ENCODE data around the gene NKX1-2.

NKX1-2 gene

DNA sequence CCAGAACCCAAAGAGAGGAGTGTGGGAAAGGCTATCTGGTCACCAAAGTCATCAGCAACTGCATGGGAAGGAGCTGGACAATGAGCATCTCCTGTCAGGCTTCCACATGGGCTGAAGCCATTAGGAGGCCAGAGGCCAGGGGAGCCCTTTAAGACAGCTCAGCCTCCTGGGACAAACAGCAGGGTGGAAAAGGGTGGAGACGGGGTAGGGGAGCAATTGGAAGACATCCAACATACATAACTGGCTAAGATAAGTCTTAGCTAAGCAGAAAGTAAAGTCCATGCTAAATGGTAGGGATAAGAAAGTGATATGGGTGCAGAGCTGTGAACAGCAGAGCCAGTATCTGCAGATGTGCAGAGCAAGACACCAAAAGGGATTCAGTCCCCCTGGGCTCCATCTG lies 29.6 kb downstream of the NKX1-2 start:
- peaks cover 20% of the 10 kb centered on the region for H3K4me1 Mint-ChIP-seq (ENCODE audit: low read depth)
- H3K27me3 Mint-ChIP-seq, result peaks cover 23% of the 10 kb centered on the region
- no peaks in the 10 kb centered on the region for H3K36me3 Mint-ChIP-seq (ENCODE audit: low read depth)
- no peak overlapping the region for H3K27ac Mint-ChIP-seq
- no peak overlapping the region for H3K4me3 Mint-ChIP-seq
- H3K9me3 Mint-ChIP-seq, result no peaks in the 10 kb centered on the region

- H3K27me3 Mint-ChIP-seq, result peaks cover 23% of the 10 kb centered on the region
- H3K27ac Mint-ChIP-seq, result peak overlapping the region; percentile 61
- H3K9me3 Mint-ChIP-seq, result no peaks in the 10 kb centered on the region
These were observed 30.2 kb downstream of the NKX1-2 start for GRCh38 chr10:124419635-124420034.

GRCh38 chr10:124418726-124419501 lies 30.9 kb downstream of the NKX1-2 start, which contains the start of gene OAT:
OAT (minus strand) TSS chr10:124418923; CDS start chr10:124412171, 6,752 bp downstream.
- Mint-ChIP-seq H3K4me1 (ENCODE audit: low read depth) (peaks cover 20% of the 10 kb centered on the region), H3K27ac (peak within 1 kb of the TSS; percentile 61), H3K36me3 (ENCODE audit: low read depth) (no peaks in the 10 kb centered on the region), H3K4me3 (peak within 1 kb of the TSS; percentile 81), H3K9me3 (no peaks in the 10 kb centered on the region), H3K27me3 (peaks cover 17% of the 10 kb centered on the region)

More at GRCh38 chr10:124419635-124420034, 30.2 kb downstream of the NKX1-2 start:
- H3K36me3 Mint-ChIP-seq (ENCODE audit: low read depth), result no peaks in the 10 kb centered on the region
- H3K4me1 Mint-ChIP-seq (ENCODE audit: low read depth), result peaks cover 20% of the 10 kb centered on the region
- peak overlapping the region; percentile 74 for H3K4me3 Mint-ChIP-seq

DNA sequence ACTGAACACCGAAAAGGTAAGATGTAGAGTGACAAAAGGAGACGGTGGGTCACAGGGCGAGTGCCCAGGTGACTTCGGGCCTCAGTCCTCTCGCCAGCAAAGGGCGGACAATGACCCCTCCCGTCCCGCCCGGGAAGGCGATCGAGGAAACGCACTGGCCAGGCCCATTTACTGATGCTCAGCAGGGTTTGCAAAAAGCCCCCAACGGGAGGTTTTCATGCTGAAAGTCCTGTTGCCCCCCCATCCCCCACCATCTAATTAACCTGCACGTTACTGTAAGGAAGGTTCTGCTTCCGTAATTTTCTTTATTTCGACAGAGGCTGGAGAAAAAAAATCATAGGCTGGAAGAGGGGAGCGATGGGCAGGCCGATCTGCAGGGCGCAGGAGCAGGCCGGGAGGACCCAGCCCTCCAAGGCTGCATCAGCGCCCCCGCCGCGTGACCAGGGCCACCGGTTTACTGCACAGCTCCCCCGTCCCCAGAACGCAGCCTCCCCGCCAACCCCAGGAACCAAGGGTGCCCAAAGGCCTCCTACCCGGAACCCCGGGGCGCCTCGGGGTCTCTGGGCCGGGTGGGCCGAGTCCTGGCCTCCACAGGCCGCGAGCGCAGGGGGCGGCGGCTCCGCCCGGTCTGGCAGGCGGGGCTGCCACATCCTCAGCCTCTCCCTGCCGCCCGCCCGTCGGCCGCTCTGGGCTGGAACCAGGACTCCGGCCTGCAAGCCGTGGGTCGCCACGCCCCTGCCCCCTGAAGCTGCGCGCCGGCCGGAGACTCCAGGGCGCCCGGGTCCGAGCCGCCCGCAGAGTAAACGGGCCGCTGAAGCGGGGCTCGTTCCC lies 31.7 kb downstream of the NKX1-2 start:
- peaks cover 20% of the 10 kb centered on the region for H3K4me1 Mint-ChIP-seq (ENCODE audit: low read depth)
- H3K4me3 Mint-ChIP-seq, result peak overlapping the region; percentile 81
- H3K27me3 Mint-ChIP-seq, result peaks cover 10% of the 10 kb centered on the region
- H3K36me3 Mint-ChIP-seq (ENCODE audit: low read depth), result no peaks in the 10 kb centered on the region
- H3K27ac Mint-ChIP-seq, result no peak overlapping the region
- no peaks in the 10 kb centered on the region for H3K9me3 Mint-ChIP-seq

DNA sequence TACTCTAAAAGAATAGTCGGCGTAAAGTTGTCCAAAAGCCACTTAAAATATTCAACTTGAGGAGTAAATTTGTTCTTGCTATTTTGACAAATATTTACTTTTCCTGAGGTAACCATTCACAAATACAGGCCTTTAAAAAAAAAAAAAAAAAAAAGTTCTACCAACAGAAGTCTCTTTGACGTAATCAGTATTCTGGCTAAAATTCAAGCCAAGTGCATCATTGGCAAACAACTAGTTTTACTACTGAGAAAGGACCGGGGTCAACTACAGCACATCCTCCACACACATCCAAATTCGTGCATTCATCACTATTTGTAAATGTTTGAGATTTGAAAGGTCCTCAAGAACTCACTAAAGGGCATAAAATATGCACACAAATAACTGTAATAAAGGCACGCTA lies 33.1 kb downstream of the NKX1-2 start:
- H3K4me3 Mint-ChIP-seq, result no peak overlapping the region
- peaks cover 5% of the 10 kb centered on the region for H3K27me3 Mint-ChIP-seq
- no peaks in the 10 kb centered on the region for H3K9me3 Mint-ChIP-seq
- peaks cover 5% of the 10 kb centered on the region for H3K36me3 Mint-ChIP-seq (ENCODE audit: low read depth)
- H3K4me1 Mint-ChIP-seq (ENCODE audit: low read depth), result peaks cover 20% of the 10 kb centered on the region
- no peak overlapping the region for H3K27ac Mint-ChIP-seq

DNA sequence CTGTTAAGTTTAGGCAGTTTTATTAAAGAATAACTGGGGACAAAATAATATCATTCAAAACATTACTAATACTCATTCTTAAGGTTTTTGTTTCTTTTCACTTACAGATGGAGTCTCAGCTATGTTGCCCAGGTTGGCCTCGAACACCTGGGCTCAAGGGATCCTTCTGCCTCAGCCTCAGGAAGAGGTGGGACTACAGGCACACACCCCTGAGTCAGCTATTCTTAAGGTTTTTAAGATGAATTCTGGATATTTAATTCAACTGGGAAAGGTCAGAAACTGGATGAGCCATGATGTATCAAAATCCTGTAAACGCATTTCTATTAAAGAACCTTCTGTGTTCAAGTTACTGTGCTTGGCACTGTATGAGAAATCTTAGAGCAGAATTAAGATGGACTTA lies 34.6 kb downstream of the NKX1-2 start:
- no peak overlapping the region for H3K4me3 Mint-ChIP-seq
- H3K27me3 Mint-ChIP-seq, result peaks cover 4% of the 10 kb centered on the region
- peaks cover 20% of the 10 kb centered on the region for H3K4me1 Mint-ChIP-seq (ENCODE audit: low read depth)
- peaks cover 15% of the 10 kb centered on the region for H3K36me3 Mint-ChIP-seq (ENCODE audit: low read depth)
- no peak overlapping the region for H3K27ac Mint-ChIP-seq
- no peaks in the 10 kb centered on the region for H3K9me3 Mint-ChIP-seq

DNA sequence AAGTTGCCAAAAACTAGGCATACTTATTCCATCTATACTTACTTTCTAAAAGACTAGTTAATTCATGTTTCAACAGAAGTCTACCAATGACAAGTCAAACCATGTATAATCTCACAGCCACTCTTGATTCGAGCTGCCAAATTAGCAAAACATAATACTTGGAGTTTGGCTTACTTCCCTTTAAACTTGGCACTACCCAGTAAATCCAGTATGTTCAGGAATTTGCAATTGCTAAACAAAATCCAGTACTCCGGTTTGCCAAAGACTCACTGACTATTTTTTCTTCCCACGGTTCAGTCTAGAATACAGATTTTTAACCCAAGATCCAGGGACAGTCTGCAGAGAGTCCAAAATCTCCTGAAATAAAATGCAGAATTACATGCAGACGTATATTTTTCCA lies 35.8 kb downstream of the NKX1-2 start:
- no peaks in the 10 kb centered on the region for H3K27me3 Mint-ChIP-seq
- peaks cover 16% of the 10 kb centered on the region for H3K4me1 Mint-ChIP-seq (ENCODE audit: low read depth)
- H3K27ac Mint-ChIP-seq, result no peak overlapping the region
- no peak overlapping the region for H3K4me3 Mint-ChIP-seq
- H3K9me3 Mint-ChIP-seq, result no peaks in the 10 kb centered on the region
- peaks cover 18% of the 10 kb centered on the region for H3K36me3 Mint-ChIP-seq (ENCODE audit: low read depth)

DNA sequence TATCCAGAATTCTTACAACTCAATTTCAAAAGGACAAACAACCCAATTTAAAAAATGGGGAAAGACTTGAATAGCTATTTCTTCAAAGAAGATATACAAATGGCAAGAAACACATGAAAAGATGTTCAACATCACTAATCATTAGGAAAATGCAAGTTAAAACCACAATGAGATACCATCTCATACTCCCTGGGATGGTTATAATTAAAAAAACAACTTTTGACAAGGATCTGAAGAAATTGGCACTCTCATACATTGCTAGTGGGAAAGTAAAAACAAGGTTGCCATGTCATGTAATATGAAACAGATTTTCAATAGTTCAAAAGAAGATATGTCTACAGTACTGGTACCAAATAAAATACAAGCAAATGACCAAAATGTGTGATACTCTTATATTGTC lies 40.1 kb downstream of the NKX1-2 start:
- H3K27me3 Mint-ChIP-seq, result no peaks in the 10 kb centered on the region
- peaks cover 36% of the 10 kb centered on the region for H3K36me3 Mint-ChIP-seq (ENCODE audit: low read depth)
- no peak overlapping the region for H3K27ac Mint-ChIP-seq
- no peaks in the 10 kb centered on the region for H3K4me1 Mint-ChIP-seq (ENCODE audit: low read depth)
- H3K4me3 Mint-ChIP-seq, result no peak overlapping the region
- H3K9me3 Mint-ChIP-seq, result no peaks in the 10 kb centered on the region

DNA sequence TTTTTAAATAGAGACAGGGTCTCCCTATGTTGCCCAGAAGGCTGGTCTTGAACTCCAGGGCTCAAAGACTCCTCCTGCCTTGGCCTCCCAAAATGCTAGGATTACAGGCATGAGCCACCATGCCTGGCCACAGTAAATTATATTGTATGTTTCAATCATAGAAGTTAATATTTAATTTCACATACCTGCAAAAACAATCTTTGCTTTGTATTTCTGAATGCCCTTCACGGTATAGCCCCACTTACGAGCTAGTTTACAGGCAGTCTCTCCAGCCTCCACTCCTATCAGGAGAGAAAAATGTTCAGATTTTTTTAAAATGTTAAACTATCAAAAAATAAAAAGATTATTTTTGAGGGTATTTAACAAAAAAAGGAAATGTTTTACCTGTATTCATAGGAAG lies 41.5 kb downstream of the NKX1-2 start:
- H3K36me3 Mint-ChIP-seq (ENCODE audit: low read depth), result peaks cover 43% of the 10 kb centered on the region
- H3K9me3 Mint-ChIP-seq, result no peaks in the 10 kb centered on the region
- H3K27me3 Mint-ChIP-seq, result no peaks in the 10 kb centered on the region
- peaks cover 3% of the 10 kb centered on the region for H3K4me1 Mint-ChIP-seq (ENCODE audit: low read depth)
- no peak overlapping the region for H3K27ac Mint-ChIP-seq
- no peak overlapping the region for H3K4me3 Mint-ChIP-seq

- Mint-ChIP-seq H3K4me1 (ENCODE audit: low read depth) (peaks cover 3% of the 10 kb centered on the region), H3K4me3 (no peak overlapping the region), H3K27me3 (no peaks in the 10 kb centered on the region), H3K9me3 (no peaks in the 10 kb centered on the region), H3K27ac (no peak overlapping the region), H3K36me3 (ENCODE audit: low read depth) (peaks cover 51% of the 10 kb centered on the region)
These were observed 42.4 kb downstream of the NKX1-2 start for GRCh38 chr10:124407456-124407855.

DNA sequence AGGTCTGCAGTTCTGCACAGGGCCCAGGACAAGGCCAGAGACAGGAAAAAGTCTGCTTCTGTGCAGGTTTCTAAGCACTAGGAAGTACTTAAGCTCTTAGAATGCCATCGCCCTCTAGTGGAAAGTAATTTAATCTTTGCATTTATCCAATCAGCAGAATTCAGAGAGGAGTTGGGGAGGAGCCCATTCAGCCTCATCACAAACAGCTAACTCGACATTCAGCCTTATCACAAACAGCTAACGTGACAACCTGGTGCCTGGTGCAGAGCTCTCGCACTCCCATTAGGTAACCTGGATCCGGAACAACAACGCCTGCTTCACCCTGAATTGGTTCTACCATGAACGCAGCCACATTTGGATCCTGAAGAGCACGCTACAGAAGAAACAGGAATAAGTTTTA lies 46.3 kb downstream of the NKX1-2 start:
- peaks cover 45% of the 10 kb centered on the region for H3K36me3 Mint-ChIP-seq (ENCODE audit: low read depth)
- no peak overlapping the region for H3K4me3 Mint-ChIP-seq
- no peak overlapping the region for H3K27ac Mint-ChIP-seq
- H3K27me3 Mint-ChIP-seq, result no peaks in the 10 kb centered on the region
- no peaks in the 10 kb centered on the region for H3K9me3 Mint-ChIP-seq
- peaks cover 3% of the 10 kb centered on the region for H3K4me1 Mint-ChIP-seq (ENCODE audit: low read depth)

DNA sequence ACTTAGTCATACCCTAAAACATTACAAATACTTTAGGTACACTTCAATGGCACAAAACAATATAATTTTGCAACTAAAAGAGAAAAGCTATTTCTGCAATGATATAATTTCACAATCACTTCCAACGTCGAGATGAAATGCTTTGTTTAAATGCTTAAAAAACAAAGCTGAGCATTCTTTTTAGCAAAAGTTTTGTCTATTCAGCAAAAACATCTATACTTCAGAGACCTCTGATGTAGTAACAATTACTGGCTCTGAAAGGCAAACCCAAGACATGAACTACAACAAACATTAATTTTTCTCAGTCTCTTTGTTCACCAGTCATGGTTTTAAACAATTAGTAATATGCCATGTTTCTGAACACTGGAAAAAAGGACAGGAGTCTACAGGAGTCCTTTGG lies 47.6 kb downstream of the NKX1-2 start:
- Mint-ChIP-seq H3K27ac (no peak overlapping the region), H3K9me3 (no peaks in the 10 kb centered on the region), H3K27me3 (no peaks in the 10 kb centered on the region), H3K4me1 (ENCODE audit: low read depth) (peaks cover 3% of the 10 kb centered on the region), H3K36me3 (ENCODE audit: low read depth) (peaks cover 41% of the 10 kb centered on the region), H3K4me3 (no peak overlapping the region)

DNA sequence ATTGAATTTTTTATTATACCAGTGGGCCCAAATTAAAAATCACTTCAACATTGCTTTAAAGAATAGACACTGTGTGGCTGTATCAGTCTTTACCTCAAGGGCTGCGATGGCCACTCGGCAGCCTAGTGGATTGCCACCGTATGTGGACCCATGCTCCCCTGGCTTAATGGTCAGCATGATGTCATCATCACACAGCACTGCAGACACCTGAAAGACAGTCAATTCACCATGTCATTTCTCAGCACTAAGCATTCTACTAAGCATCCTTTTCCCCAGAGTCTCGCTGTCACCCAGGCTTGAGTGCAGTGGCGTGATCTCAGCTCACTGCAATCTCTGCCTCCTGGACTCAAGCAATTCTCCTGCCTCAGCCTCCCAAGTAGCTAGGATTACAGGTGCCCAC lies 48.2 kb downstream of the NKX1-2 start:
- peaks cover 36% of the 10 kb centered on the region for H3K36me3 Mint-ChIP-seq (ENCODE audit: low read depth)
- H3K4me3 Mint-ChIP-seq, result no peak overlapping the region
- H3K27me3 Mint-ChIP-seq, result no peaks in the 10 kb centered on the region
- no peaks in the 10 kb centered on the region for H3K9me3 Mint-ChIP-seq
- H3K27ac Mint-ChIP-seq, result no peak overlapping the region
- H3K4me1 Mint-ChIP-seq (ENCODE audit: low read depth), result peaks cover 3% of the 10 kb centered on the region

Data from stimulated activated naive CD8-positive, alpha-beta T cell treated with anti-CD3 and anti-CD28 coated beads, Interleukin-15, Interleukin-2, amounts not matched to agents 100 ng/mL and 50 ng/mL, for 24 hours (primary cell).